Mucosa of stomach (tissue), 1 donor: Measurements from ENCODE around the gene DDX25.

ENCODE experiments used
- H3K27me3 ChIP-seq: one replicate; pipeline ENCODE4 v1.7.0; 2013; ENCODE audit warnings: mild to moderate bottlenecking, low read length; ENCODE audit not compliant: control insufficient read depth, insufficient read depth
- H3K36me3 ChIP-seq: one replicate; pipeline ENCODE4 v1.7.0; 2013; ENCODE audit warnings: low read length; ENCODE audit not compliant: control insufficient read depth, insufficient read depth
- H3K4me1 ChIP-seq: one replicate; pipeline ENCODE4 v1.7.0; 2013; ENCODE audit warnings: mild to moderate bottlenecking, low read length; ENCODE audit not compliant: control insufficient read depth, insufficient read depth
- H3K4me3 ChIP-seq: one replicate; pipeline ENCODE4 v1.7.0; 2013; ENCODE audit warnings: low read length
- H3K9ac ChIP-seq: one replicate; pipeline ENCODE4 v1.7.0; 2013; ENCODE audit warnings: mild to moderate bottlenecking, low read length, moderate library complexity
- H3K9me3 ChIP-seq: one replicate; pipeline ENCODE4 v1.7.0; 2013; ENCODE audit warnings: mild to moderate bottlenecking, low read length, moderate library complexity; ENCODE audit not compliant: control insufficient read depth
- donor health status: Pancreatic carcinoma.

DDX25 gene

DNA sequence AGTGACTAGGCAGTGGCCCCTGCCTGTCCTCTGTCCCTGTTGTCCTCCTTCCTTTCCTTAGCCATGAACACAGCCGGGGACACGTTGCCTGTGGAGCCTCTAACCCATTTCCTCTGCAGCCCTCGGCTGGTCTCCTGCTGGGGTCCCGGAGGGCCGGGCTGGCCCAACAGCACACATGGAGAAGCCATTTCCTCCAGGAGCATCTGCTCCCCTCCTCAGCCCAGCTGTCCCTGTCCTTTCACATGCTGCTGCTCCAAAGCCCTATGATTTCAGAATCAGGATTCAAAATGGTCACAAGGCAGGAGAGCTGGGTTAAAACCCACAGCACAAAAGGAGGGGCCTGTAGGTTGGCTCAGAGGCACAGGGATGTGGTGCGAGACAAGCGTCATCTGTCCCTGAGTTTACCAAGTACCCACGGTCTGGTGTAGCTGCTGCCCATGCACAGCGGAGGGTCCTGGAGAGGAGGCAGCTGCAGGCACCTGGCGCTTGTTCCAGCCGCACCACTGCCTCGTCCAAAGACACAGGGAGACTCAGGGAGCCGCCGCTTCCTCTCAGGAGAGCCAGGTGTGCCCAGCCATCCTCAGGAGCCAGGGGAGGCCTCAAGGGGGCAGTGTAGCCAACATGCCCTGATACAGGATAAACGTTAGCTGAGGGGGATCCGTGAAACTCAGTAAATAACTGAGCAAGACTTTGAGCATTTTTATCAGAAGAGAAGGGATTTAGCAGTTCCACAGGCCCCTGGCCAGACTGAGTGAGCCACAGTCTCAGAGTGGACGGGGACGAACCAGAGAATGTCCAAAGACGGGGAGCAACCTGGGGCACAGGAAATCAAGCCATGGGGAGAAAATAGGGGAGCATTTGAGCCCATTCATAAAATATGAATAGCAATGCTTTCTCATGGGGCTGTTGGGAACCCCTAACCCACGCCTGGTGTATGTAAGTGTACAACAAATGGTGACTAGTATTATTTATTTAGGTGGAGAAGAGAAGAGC, 37.6 kb downstream of the DDX25 start:
- no peak overlapping the region for H3K4me3 ChIP-seq
- no peaks in the 10 kb centered on the region for H3K9me3 ChIP-seq
- H3K36me3 ChIP-seq: no peaks in the 10 kb centered on the region
- H3K27me3 ChIP-seq: peaks cover 8% of the 10 kb centered on the region
- no peak overlapping the region for H3K9ac ChIP-seq
- H3K4me1 ChIP-seq: peaks cover 15% of the 10 kb centered on the region

DNA sequence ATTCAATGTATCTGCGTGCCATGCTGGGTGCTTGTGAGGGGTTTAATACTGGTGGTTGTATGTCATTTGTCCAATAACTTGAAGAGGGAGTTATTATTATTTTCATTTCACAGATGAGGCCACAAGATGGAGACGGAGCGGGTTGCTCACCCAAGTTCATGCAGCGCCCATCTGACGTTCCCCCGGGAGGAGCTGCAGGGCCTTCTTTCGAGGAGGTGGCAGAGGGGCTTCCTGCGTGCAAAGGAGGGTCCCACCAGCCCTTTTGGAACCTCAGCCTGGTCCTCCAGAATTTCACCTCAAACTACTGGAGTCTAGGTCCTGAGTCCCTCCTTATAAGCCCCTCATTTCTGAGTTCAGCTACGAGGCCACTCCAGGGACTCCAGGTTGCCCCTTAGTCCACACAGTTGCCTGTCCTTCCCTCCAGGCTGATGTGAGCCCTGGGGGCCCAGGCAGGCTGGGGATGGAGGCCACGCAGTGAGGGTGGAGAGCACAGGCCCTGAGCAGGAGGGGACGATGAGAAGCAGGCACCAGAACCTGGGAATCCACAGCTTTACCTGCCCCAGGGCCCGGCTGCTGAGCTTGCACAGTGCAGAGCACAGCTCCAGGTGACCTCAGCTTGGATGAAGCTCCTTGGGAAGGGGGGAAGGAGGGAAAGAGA, 38.6 kb downstream of the DDX25 start:
- Histone ChIP-seq H3K9me3 (no peaks in the 10 kb centered on the region), H3K27me3 (peaks cover 8% of the 10 kb centered on the region), H3K9ac (no peak overlapping the region), H3K4me3 (no peak overlapping the region), H3K4me1 (peaks cover 15% of the 10 kb centered on the region), H3K36me3 (no peaks in the 10 kb centered on the region)

DNA sequence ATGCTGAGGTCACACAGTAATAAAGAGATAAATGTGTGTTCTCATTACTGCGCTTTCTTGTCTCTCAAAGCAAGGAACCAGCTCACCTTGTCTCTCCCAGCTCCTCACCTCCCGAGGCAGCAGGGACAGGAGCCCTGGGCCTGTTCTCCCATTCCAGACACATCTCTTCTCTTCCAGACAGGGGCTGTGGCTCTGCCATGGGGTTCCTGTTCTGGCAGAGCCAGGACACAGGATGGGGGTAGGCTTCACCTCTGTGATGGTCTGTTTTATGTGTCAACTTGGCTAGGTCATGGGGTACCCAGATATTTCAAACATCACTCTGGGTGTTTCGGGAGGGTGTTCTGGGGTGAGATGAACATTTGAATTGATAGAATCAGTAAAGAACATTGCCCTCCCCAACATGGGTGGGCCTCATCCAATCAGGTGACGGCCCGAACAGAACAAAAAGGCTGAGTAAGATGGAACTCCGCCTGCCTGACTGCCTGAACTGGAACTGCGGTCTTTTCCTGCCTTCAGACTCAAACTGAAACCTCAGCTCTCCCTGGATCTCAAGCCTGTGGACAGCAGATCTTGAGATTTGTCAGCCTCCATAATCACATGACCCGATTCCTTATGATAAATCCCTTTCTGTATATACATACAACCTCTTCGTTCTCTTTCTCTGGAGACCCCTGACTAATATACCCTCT, 39.5 kb downstream of the DDX25 start:
- Histone ChIP-seq H3K9ac (no peak overlapping the region), H3K36me3 (no peaks in the 10 kb centered on the region), H3K4me1 (peaks cover 15% of the 10 kb centered on the region), H3K27me3 (peaks cover 8% of the 10 kb centered on the region), H3K9me3 (no peaks in the 10 kb centered on the region), H3K4me3 (no peak overlapping the region)

DNA sequence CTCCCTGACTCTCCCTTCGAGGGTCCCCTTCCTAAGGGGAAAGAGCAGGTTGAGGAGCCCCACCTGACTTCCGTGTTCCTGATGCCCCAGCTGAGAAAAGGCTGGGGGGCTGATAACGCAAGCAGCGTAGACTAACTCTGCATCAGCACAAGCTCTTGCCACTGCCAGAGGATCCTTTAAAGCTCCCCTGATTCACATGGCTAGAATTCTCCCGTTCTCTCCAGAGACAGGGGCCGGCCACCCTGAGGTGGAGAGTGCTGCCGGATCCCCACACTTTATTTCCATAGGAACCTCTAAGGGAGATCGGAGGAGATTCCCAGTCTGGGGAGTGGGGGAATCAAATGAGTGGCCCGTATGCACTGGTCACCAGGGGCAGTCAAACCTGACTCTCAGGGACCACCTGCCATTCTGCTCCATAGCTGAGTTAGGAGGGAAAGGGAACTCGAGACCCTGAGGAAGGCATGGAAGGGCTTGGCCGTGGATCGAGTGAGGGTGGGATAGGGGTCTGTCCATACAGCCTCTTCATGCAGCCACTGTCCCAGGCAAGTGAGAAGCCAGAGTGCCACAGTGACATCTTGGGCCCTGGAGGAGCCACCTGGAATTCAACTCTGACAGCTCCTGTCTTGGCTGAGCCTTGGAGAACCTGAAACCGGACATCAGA, 40.2 kb downstream of the DDX25 start:
- Histone ChIP-seq H3K36me3 (no peaks in the 10 kb centered on the region), H3K9ac (no peak overlapping the region), H3K4me1 (peaks cover 15% of the 10 kb centered on the region), H3K9me3 (no peaks in the 10 kb centered on the region), H3K27me3 (peaks cover 8% of the 10 kb centered on the region), H3K4me3 (no peak overlapping the region)

GRCh38 chr11:125945011-125945796, 40.9 kb downstream of the DDX25 start:
- H3K27me3 ChIP-seq: peaks cover 8% of the 10 kb centered on the region

GRCh38 chr11:125945797-125946520, 41.7 kb downstream of the DDX25 start, which contains the start of gene VSIG10L2:
Gene VSIG10L2 (plus strand): TSS chr11:125946044. CDS start chr11:125946056, 12 bp downstream.
- Histone ChIP-seq H3K9ac (no peak within 1 kb of the TSS), H3K27me3 (peaks cover 8% of the 10 kb centered on the region), H3K4me1 (peaks cover 19% of the 10 kb centered on the region), H3K9me3 (no peaks in the 10 kb centered on the region), H3K4me3 (no peak within 1 kb of the TSS), H3K36me3 (no peaks in the 10 kb centered on the region)

More at GRCh38 chr11:125945011-125945796, 40.9 kb downstream of the DDX25 start:
- Histone ChIP-seq H3K4me3 (no peak overlapping the region), H3K9me3 (no peaks in the 10 kb centered on the region), H3K9ac (no peak overlapping the region), H3K36me3 (no peaks in the 10 kb centered on the region), H3K4me1 (peaks cover 15% of the 10 kb centered on the region)

DNA sequence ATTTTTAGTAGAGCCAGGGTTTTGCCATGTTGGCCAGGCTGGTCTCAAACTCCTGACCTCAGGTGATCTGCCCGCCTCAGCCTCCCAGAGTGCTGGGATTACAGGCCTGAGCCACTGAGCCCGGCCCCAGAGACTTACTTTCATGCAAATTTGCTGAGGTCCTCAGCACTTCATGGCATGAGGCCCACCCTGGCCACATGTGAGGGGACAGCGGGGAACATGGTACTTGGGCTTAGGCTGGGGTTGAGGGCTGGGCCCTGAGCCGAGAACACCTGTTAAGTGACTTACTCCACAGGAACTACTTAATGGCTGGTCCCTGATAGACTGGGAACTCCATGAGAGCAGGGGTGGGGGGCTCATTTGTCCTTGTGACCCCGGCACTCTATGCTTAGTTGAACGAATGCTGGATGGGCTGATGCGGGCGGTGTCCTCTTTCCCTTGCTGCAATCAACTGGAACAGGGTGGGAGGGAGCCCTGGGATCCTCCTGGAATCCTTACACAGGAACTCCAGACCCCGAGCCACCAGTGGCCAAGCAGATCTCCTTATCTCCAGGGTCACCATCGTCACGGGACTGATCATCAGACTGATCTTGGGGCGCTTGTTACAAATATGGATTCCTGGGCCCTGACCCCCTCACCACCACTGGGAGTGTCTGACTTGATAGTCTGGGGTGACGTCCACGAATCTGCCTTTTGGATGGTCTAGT, 42.6 kb downstream of the DDX25 start:
- no peaks in the 10 kb centered on the region for H3K36me3 ChIP-seq

GRCh38 chr11:125947419-125948277, 43.3 kb downstream of the DDX25 start:
- Histone ChIP-seq H3K4me1 (peaks cover 27% of the 10 kb centered on the region), H3K4me3 (no peak overlapping the region), H3K36me3 (no peaks in the 10 kb centered on the region), H3K27me3 (peaks cover 5% of the 10 kb centered on the region), H3K9me3 (no peaks in the 10 kb centered on the region), H3K9ac (no peak overlapping the region)

More for the DNA sequence above, 42.6 kb downstream of the DDX25 start:
- Histone ChIP-seq H3K9me3 (no peaks in the 10 kb centered on the region), H3K4me3 (no peak overlapping the region), H3K9ac (no peak overlapping the region), H3K27me3 (peaks cover 5% of the 10 kb centered on the region), H3K4me1 (peaks cover 25% of the 10 kb centered on the region)

DNA sequence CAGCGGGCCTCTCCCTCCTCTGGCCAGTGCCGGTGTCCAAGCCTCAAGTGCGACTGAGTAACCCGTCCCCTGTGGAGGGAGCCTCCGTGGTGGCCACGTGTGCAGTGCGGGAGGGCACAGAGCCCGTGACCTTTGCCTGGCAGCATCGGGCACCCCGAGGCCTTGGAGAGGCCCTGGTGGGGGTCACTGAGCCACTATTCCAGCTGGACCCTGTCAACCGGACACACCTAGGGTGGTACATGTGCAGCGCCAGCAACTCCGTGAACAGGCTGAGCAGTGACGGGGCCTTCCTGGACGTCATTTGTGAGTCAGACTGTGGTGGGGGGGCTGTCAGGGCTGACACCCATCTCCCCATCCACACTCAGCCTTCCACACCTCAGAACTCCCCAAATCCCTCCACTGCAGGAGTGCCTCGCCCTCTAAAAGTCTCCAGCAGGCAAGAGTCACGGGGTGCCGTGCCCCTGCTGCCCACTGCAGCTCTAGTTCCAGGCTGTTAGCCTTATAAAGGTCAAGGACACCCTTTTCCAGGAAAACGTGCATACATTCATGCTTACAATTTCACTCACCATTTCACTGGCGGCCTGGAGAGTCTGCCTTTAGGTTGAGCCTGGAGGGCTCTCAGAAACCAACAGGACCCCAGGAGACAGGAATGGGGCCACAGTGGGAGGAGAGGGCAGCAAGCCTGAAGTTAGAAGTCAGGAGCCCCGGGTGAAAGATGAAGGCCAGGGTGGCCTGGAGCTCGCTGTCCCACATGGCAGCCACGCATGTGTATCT, 44.2 kb downstream of the DDX25 start:
- H3K9me3 ChIP-seq: no peaks in the 10 kb centered on the region

More for the DNA sequence above, 44.2 kb downstream of the DDX25 start:
- peaks cover 35% of the 10 kb centered on the region for H3K4me1 ChIP-seq
- no peaks in the 10 kb centered on the region for H3K36me3 ChIP-seq
- H3K4me3 ChIP-seq: no peak overlapping the region
- peaks cover 5% of the 10 kb centered on the region for H3K27me3 ChIP-seq
- no peak overlapping the region for H3K9ac ChIP-seq
